ENCODE results near the gene CRB2.
A peak's percentile ranks its signal among the peaks of the same experiment; 100 is the strongest.

CRB2 gene

DNA sequence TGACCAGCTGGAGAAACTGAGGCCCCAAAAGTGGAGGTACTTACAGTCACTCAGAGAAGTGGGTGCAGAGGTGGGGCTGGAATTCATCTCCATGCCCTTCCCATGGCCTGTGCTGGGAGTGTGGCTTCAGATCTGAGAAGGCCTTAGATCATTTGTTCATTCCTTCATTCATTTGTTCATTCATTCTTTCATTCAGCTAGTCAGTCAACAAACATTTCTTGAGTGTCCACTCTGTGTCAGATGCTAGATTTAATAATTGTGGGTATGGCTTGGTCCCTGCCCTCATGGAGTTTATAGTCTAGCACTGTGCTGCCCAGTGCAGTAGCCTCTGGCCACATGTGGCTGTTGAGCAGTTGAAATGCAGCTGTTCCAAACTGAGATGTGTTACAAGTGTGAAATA lies 19.0 kb upstream of the CRB2 start:
- Mint-ChIP-seq H3K9me3 (no peaks in the 10 kb centered on the region), H3K4me3 (no peak overlapping the region), H3K4me1 (peaks cover 56% of the 10 kb centered on the region), H3K27me3 (ENCODE audit: low read depth) (peaks cover 9% of the 10 kb centered on the region), H3K36me3 (ENCODE audit: low read depth) (no peaks in the 10 kb centered on the region), H3K27ac (peak overlapping the region in 2 of 3 experiments; percentile 84 to 95)
- TF ChIP-seq, protein P1, sequence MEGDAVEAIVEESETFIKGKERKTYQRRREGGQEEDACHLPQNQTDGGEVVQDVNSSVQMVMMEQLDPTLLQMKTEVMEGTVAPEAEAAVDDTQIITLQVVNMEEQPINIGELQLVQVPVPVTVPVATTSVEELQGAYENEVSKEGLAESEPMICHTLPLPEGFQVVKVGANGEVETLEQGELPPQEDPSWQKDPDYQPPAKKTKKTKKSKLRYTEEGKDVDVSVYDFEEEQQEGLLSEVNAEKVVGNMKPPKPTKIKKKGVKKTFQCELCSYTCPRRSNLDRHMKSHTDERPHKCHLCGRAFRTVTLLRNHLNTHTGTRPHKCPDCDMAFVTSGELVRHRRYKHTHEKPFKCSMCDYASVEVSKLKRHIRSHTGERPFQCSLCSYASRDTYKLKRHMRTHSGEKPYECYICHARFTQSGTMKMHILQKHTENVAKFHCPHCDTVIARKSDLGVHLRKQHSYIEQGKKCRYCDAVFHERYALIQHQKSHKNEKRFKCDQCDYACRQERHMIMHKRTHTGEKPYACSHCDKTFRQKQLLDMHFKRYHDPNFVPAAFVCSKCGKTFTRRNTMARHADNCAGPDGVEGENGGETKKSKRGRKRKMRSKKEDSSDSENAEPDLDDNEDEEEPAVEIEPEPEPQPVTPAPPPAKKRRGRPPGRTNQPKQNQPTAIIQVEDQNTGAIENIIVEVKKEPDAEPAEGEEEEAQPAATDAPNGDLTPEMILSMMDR (IDR thresholded peaks at IDR 0.05; ENCODE audit: unreplicated experiment in 3 of 3), result no peak

DNA sequence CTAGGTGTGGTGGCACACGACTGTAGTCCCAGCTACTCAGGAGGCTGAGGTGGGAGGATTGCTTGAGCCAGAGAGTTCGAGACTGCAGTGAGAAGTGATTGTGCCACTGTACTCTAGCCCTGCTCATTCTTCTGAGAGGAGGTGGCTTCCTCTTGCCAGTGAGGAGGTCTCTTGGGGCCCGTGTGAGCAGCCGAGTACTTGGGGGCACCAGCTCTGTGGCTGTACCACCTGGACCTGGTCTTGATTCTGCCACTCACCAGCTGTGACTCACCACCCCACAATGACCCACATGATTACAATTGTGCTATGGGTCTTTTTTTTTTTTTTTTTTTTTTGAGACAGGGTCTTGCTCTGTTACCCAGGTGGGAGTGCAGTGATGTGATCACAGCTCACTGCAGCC lies 18.0 kb upstream of the CRB2 start:
- H3K9me3 Mint-ChIP-seq, result no peaks in the 10 kb centered on the region
- H3K27me3 Mint-ChIP-seq (ENCODE audit: low read depth), result peaks cover 9% of the 10 kb centered on the region
- H3K27ac Mint-ChIP-seq, result peak overlapping the region in 2 of 3 experiments; percentile 54 to 67
- H3K36me3 Mint-ChIP-seq (ENCODE audit: low read depth), result no peaks in the 10 kb centered on the region
- H3K4me1 Mint-ChIP-seq, result peaks cover 60% of the 10 kb centered on the region
- TF ChIP-seq, protein P1 (IDR thresholded peaks at IDR 0.05; ENCODE audit: unreplicated experiment in 3 of 3), result no peak
- H3K4me3 Mint-ChIP-seq, result no peak overlapping the region

DNA sequence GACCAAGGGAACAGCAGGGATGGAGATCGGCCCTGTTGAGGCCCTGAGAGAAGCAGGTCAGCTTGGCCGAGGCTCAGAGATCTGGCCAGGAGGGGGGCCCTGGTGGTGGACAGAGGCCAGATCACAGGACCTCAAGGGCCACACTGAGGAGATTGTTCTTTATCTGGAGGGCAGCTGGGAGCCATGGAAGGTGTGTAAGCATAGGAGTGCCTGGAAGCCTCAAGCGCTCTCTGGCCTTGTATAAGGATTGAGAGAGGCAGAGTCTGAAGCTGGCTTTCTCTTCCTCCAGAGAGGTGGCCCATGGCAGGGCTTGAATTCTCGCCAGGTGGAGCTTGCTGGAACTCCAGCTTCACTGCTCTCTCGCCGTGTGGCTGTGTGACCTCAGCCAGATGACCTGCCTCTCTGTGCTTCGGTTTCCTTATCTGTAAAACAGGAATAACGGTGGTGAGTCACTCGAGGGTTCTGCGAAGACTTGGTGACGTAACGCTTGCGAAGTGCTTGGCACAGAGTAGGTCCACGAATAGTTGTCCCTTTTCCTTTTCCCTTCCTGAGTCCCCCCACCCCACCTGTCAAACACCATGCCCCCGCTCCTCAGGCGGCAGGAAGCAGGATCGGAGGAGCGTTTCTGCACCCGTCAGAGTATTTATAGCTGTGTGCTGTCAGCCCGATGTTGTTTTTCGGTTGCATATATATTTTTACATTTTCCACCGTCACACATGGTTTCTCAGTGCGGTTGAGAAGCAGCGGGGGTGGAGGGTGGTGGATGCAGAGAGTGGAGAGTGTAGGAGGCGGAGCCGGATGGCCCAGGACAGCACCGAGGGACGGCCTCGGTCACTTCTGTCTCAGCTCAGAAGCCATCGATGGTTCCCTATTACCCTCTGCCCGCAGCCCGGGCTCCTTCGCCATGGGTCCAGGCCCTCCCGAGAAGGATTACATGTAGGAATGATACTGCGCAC lies 17.0 kb upstream of the CRB2 start:
- TF ChIP-seq, protein P1 (IDR thresholded peaks at IDR 0.05; ENCODE audit: unreplicated experiment in 3 of 3), result no peak
- H3K9me3 Mint-ChIP-seq, result no peaks in the 10 kb centered on the region
- H3K4me3 Mint-ChIP-seq, result peak overlapping the region in 1 of 3 experiments; percentile 11
- H3K27ac Mint-ChIP-seq, result peak overlapping the region; percentile 56 to 81 (median 79)
- peaks cover 9% of the 10 kb centered on the region for H3K27me3 Mint-ChIP-seq (ENCODE audit: low read depth)
- H3K36me3 Mint-ChIP-seq (ENCODE audit: low read depth), result no peaks in the 10 kb centered on the region
- peaks cover 59% of the 10 kb centered on the region for H3K4me1 Mint-ChIP-seq

DNA sequence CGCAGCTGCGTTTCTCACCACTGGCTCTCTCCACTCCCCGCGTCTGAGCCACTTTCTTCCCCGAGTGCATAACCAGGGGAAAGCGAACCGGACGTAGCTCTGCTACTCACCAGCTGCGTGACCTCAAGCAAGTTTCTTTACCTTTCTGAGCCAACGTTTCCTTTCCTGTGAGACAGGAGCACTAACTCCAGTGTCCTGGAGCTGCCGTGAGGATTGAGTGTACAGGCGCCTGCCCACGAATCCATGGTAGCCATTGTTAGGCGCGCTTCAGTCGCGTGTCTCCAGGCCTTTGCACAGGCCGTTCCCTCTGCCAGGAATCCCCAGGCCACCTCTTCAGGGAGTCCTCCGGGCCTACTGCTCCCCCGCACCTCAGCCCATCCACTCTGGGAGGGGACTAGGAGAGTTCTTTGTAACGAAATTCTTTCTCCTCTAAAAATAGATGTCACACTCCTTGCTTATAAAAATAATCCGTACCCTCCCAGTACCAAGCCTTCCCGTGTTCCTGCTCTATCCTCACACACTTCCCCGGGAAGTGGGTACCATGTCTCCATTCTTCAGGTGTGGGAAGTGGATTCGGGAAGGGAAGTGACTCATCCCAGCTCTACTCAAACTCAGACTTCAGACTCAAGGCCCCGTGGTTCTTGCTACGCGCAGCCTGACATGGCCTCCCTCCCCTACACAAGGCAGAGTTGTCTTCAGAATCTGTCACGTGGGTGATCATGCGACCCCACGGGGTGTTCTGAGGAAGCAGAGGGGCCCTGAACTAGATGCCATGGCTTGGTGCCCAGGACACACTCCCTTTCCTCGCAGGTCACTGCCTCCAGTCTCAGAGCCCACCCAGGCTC lies 16.1 kb upstream of the CRB2 start:
- Mint-ChIP-seq H3K27me3 (ENCODE audit: low read depth) (peaks cover 9% of the 10 kb centered on the region), H3K9me3 (no peaks in the 10 kb centered on the region), H3K27ac (peak overlapping the region; percentile 56 to 81 (median 79)), H3K4me3 (peak overlapping the region in 2 of 3 experiments; percentile 16 to 44), H3K36me3 (ENCODE audit: low read depth) (no peaks in the 10 kb centered on the region), H3K4me1 (peaks cover 53% of the 10 kb centered on the region)
- TF ChIP-seq, protein P1 (IDR thresholded peaks at IDR 0.05; ENCODE audit: unreplicated experiment in 3 of 3), result no peak

DNA sequence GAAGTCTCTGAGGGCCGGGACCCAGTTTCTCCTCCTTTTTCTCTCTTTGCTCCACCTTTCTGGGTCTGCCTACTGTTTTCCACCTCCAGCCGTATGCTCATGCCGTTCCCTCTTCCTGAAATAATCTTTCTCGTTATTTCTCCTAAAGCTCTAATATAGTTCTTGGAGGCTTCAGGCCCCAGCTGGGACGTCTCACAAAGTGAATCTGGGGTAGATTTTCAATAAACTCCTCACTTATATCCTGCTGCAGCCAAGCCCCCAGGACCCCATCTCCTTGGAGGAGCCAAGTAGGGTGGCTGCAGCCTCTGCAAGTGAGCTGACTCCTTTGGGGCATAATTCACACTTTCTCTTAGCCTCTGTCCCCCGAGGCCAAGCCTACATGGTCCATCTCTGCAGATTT lies 14.2 kb upstream of the CRB2 start:
- H3K27me3 Mint-ChIP-seq (ENCODE audit: low read depth), result peaks cover 9% of the 10 kb centered on the region
- H3K36me3 Mint-ChIP-seq (ENCODE audit: low read depth), result no peaks in the 10 kb centered on the region
- H3K27ac Mint-ChIP-seq, result peak overlapping the region; percentile 54 to 82 (median 56)
- H3K9me3 Mint-ChIP-seq, result no peaks in the 10 kb centered on the region
- H3K4me3 Mint-ChIP-seq, result no peak overlapping the region
- peaks cover 41% of the 10 kb centered on the region for H3K4me1 Mint-ChIP-seq
- TF ChIP-seq, protein P1 (IDR thresholded peaks at IDR 0.05; ENCODE audit: unreplicated experiment in 3 of 3), result no peak
